ENCODE results near the gene MS4A6A. TPM values are rescaled to one million over a fixed set of nuclear protein-coding genes. Genes with fewer than 3 reads are reported as not detected.
A peak's percentile ranks its signal among the peaks of the same experiment; 100 is the strongest.
"Not testable (repeated sequence)": the region's sequence is repeated elsewhere in the genome, so short reads cannot be mapped to it uniquely, and the experiment has no call there.

The MS4A6A gene
- total and polyA plus RNA-seq, 2 donors (not counting 3 experiments of a cell fraction or from before 2014, with no cell fraction given): 2.7 to 5.0 TPM

DNA sequence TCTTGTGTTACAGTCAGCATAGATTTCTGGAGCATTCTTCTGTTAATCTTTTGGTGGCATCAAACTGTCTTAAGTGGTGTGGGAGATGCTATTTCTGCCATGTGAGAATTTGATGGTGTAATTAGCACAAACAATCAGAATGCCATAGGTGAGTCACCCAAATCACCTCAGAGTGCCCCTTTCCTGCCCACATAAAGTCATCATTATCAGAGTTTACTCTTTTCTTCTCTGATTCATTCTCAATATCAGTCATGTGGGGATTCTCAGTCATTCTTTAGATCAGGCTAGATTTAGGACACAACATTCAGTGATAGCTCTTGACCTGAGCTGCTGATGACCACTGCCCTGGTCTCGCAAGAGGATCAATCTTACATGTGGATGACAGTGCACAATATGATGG lies 23.7 kb upstream of the MS4A6A start:
- POLR2A ChIA-PET: no interaction called here
- Histone ChIP-seq H3K36me3 (ENCODE audit: control insufficient read depth in 2 of 2, extremely low read depth in 1 of 2, insufficient read depth in 2 of 2, low read length in 2 of 2) (no peaks in the 10 kb centered on the region), H3K9ac (replicated peaks; ENCODE audit: extremely low read depth, insufficient read depth, low read length) (no peak overlapping the region), H3K9me1 (replicated peaks; ENCODE audit: control insufficient read depth, extremely low read depth, insufficient read depth, low read length) (no peaks in the 10 kb centered on the region), H2AFZ (ENCODE audit: low read depth, low read length) (no peak overlapping the region), H3K9me3 (replicated peaks; ENCODE audit: control insufficient read depth, insufficient read depth, low read length) (no peaks in the 10 kb centered on the region), H3K4me3 (replicated peaks in 1 of 3; ENCODE audit: insufficient read depth in 1 of 3, low read depth in 1 of 3, low read length in 3 of 3) (no peak overlapping the region), H3K27ac (ENCODE audit: insufficient read depth, low read depth, low read length) (no peak overlapping the region), H3K79me2 (ENCODE audit: control insufficient read depth, insufficient read depth, low read length) (no peaks in the 10 kb centered on the region), H3K4me1 (ENCODE audit: control insufficient read depth, extremely low read depth, insufficient read depth, low read length) (peaks cover 24% of the 10 kb centered on the region), H3K27me3 (ENCODE audit: control insufficient read depth in 2 of 2, insufficient read depth in 2 of 2, low read length in 2 of 2) (no peaks in the 10 kb centered on the region), H4K20me1 (replicated peaks; ENCODE audit: control insufficient read depth, extremely low read depth, insufficient read depth, low read length) (no peaks in the 10 kb centered on the region), H3K4me2 (ENCODE audit: insufficient read depth, low read length) (no peak overlapping the region)
- TF ChIP-seq FOS (IDR thresholded peaks at IDR 0.05; ENCODE audit: borderline replicate concordance, insufficient read depth, low read length): peak; percentile 22
- TF ChIP-seq, protein P1, sequence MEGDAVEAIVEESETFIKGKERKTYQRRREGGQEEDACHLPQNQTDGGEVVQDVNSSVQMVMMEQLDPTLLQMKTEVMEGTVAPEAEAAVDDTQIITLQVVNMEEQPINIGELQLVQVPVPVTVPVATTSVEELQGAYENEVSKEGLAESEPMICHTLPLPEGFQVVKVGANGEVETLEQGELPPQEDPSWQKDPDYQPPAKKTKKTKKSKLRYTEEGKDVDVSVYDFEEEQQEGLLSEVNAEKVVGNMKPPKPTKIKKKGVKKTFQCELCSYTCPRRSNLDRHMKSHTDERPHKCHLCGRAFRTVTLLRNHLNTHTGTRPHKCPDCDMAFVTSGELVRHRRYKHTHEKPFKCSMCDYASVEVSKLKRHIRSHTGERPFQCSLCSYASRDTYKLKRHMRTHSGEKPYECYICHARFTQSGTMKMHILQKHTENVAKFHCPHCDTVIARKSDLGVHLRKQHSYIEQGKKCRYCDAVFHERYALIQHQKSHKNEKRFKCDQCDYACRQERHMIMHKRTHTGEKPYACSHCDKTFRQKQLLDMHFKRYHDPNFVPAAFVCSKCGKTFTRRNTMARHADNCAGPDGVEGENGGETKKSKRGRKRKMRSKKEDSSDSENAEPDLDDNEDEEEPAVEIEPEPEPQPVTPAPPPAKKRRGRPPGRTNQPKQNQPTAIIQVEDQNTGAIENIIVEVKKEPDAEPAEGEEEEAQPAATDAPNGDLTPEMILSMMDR (IDR thresholded peaks at IDR 0.05; ENCODE audit: extremely low read depth in 1 of 2, insufficient read depth in 1 of 2, low read depth in 1 of 2, low read length in 2 of 2): no peak
- intact Hi-C loops (cut with micrococcal nuclease): no loop called here
- dilution Hi-C loops (cut with MboI; ENCODE audit: extremely low pct_ligation_motif_present, low sequenced_read_pairs): no loop called here
- DNase-seq (ENCODE audit: low read depth, low spot score) (no peak), FAIRE-seq (no peak)
- CTCF ChIA-PET: no interaction called here
- no TSS peak for BruUV-seq (replicated peaks)

DNA sequence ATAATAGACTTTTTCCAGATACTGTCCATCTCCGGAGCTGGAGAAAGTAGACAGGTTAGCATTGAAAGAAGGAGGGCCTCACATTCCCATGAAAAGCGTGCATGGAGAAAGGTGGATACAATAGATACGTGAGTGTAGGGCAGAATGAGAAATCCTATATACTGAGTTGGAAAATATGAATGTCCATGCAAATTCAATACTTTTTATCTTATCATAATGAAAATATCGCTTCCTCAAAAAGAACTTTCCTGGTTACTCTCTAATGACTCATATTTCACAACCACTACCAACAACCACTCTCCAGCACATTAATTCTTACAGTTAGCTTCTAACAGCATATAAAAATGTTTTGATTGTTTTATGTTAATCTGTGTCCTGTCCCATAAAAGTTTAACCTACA lies 22.0 kb upstream of the MS4A6A start:
- POLR2A ChIA-PET: no interaction called here

DNA sequence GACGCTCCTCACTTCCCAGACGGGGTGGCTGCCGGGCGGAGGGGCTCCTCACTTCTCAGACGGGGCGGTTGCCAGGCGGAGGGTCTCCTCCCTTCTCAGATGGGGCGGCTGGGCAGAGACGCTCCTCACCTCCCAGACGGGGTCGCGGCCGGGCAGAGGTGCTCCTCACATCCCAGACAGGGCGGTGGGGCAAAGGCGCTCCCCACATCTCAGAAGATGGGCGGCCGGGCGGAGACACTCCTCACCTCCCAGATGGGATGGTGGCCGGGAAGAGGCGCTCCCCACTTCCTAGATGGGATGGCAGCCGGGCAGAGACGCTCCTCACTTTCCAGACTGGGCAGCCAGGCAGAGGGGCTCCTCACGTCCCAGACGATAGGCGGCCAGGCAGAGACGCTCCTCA lies 18.5 kb upstream of the MS4A6A start:
- CTCF ChIA-PET; H3K9me1 ChIP-seq (replicated peaks; ENCODE audit: control insufficient read depth, extremely low read depth, insufficient read depth, low read length); H4K20me1 ChIP-seq (replicated peaks; ENCODE audit: control insufficient read depth, extremely low read depth, insufficient read depth, low read length); POLR2A ChIA-PET; BruUV-seq (replicated peaks); DNase-seq (ENCODE audit: low read depth, low spot score); FAIRE-seq; dilution Hi-C loops (cut with MboI; ENCODE audit: extremely low pct_ligation_motif_present, low sequenced_read_pairs); intact Hi-C loops (cut with micrococcal nuclease); H3K4me3 ChIP-seq (replicated peaks in 1 of 3; ENCODE audit: insufficient read depth in 1 of 3, low read depth in 1 of 3, low read length in 3 of 3); H3K9me3 ChIP-seq (replicated peaks; ENCODE audit: control insufficient read depth, insufficient read depth, low read length); H3K9ac ChIP-seq (replicated peaks; ENCODE audit: extremely low read depth, insufficient read depth, low read length); H3K27me3 ChIP-seq (ENCODE audit: control insufficient read depth in 2 of 2, insufficient read depth in 2 of 2, low read length in 2 of 2); H3K36me3 ChIP-seq (ENCODE audit: control insufficient read depth in 2 of 2, extremely low read depth in 1 of 2, insufficient read depth in 2 of 2, low read length in 2 of 2); H2AFZ ChIP-seq (ENCODE audit: low read depth, low read length); H3K79me2 ChIP-seq (ENCODE audit: control insufficient read depth, insufficient read depth, low read length); H3K4me2 ChIP-seq (ENCODE audit: insufficient read depth, low read length); H3K27ac ChIP-seq (ENCODE audit: insufficient read depth, low read depth, low read length): not testable (repeated sequence)
- H3K4me1 ChIP-seq (ENCODE audit: control insufficient read depth, extremely low read depth, insufficient read depth, low read length): peaks cover 23% of the 10 kb centered on the region

More for the DNA sequence above, 22.0 kb upstream of the MS4A6A start:
- Histone ChIP-seq H3K27me3 (ENCODE audit: control insufficient read depth in 2 of 2, insufficient read depth in 2 of 2, low read length in 2 of 2) (no peaks in the 10 kb centered on the region), H3K27ac (ENCODE audit: insufficient read depth, low read depth, low read length) (peak overlapping the region; percentile 7), H3K4me2 (ENCODE audit: insufficient read depth, low read length) (peak overlapping the region; percentile 68), H4K20me1 (replicated peaks; ENCODE audit: control insufficient read depth, extremely low read depth, insufficient read depth, low read length) (no peaks in the 10 kb centered on the region), H3K9ac (replicated peaks; ENCODE audit: extremely low read depth, insufficient read depth, low read length) (no peak overlapping the region), H3K4me1 (ENCODE audit: control insufficient read depth, extremely low read depth, insufficient read depth, low read length) (peaks cover 24% of the 10 kb centered on the region), H3K4me3 (replicated peaks in 1 of 3; ENCODE audit: insufficient read depth in 1 of 3, low read depth in 1 of 3, low read length in 3 of 3) (no peak overlapping the region), H3K9me3 (replicated peaks; ENCODE audit: control insufficient read depth, insufficient read depth, low read length) (no peaks in the 10 kb centered on the region), H3K36me3 (ENCODE audit: control insufficient read depth in 2 of 2, extremely low read depth in 1 of 2, insufficient read depth in 2 of 2, low read length in 2 of 2) (no peaks in the 10 kb centered on the region), H2AFZ (ENCODE audit: low read depth, low read length) (no peak overlapping the region), H3K9me1 (replicated peaks; ENCODE audit: control insufficient read depth, extremely low read depth, insufficient read depth, low read length) (no peaks in the 10 kb centered on the region), H3K79me2 (ENCODE audit: control insufficient read depth, insufficient read depth, low read length) (no peaks in the 10 kb centered on the region)
- dilution Hi-C loops (cut with MboI; ENCODE audit: extremely low pct_ligation_motif_present, low sequenced_read_pairs) (no loop called here), intact Hi-C loops (cut with micrococcal nuclease) (no loop called here)
- CTCF ChIA-PET: interaction anchor here (1.0 to 1.7 kb wide), 4 partner anchors 9 to 61 kb away, joined by 3 to 7 read pairs (median 3); no protein-coding TSS in a partner anchor
- peak; percentile 55 for TF ChIP-seq JUN (IDR thresholded peaks at IDR 0.05; ENCODE audit: borderline replicate concordance, insufficient read depth, insufficient read length, low read depth)
- TF ChIP-seq GATA2 (IDR thresholded peaks at IDR 0.05; ENCODE audit: insufficient read depth, insufficient read length, low read depth, low read length): peak; percentile 72
- peak; percentile 78 for TF ChIP-seq FOS (IDR thresholded peaks at IDR 0.05; ENCODE audit: borderline replicate concordance, insufficient read depth, low read length)
- TF ChIP-seq, protein P1 (IDR thresholded peaks at IDR 0.05; ENCODE audit: extremely low read depth in 1 of 2, insufficient read depth in 1 of 2, low read depth in 1 of 2, low read length in 2 of 2): no peak
- DNase-seq (ENCODE audit: low read depth, low spot score) (peak; percentile 85), FAIRE-seq (peak; percentile 55)
- no TSS peak for BruUV-seq (replicated peaks)

Data from endothelial cell of umbilical vein (primary cell).